Endothelial cell of umbilical vein (primary cell): ENCODE measurements around the gene PLEKHF1.
"Not testable (repeated sequence)": the region's sequence is repeated elsewhere in the genome, so short reads cannot be mapped to it uniquely, and the experiment has no call there.

Source experiments
- EZH2 ChIP-seq: IDR thresholded peaks from 2 replicates; pipeline ENCODE4 v1.6.1; 2012; ENCODE audit warnings: borderline replicate concordance, low read depth, mild to moderate bottlenecking, moderate library complexity, low read length, inconsistent platforms; ENCODE audit not compliant: severe bottlenecking
- FOS ChIP-seq: IDR thresholded peaks from 2 replicates; pipeline ENCODE4 v1.6.1; 2011; ENCODE audit warnings: mild to moderate bottlenecking, low read length, moderate library complexity, borderline replicate concordance; ENCODE audit not compliant: insufficient read depth
- GATA2 ChIP-seq: IDR thresholded peaks from 2 replicates; pipeline ENCODE4 v1.7.0; 2011; ENCODE audit warnings: low read depth, mild to moderate bottlenecking, moderate library complexity, mixed read lengths, low read length; ENCODE audit not compliant: insufficient read length, insufficient read depth
- MAX ChIP-seq: IDR thresholded peaks from 2 replicates; pipeline ENCODE4 v1.6.1; 2011; ENCODE audit not compliant: insufficient read depth, insufficient read length
- MYC ChIP-seq: IDR thresholded peaks from one replicate; pipeline ENCODE4 v1.6.1; 2011; ENCODE audit warnings: mild to moderate bottlenecking, low read depth, low read length
- POLR2A ChIP-seq: IDR thresholded peaks from 2 replicates; pipeline ENCODE4 v1.6.1; 2012; ENCODE audit warnings: low read depth, mild to moderate bottlenecking, control low read depth, low read length
- POLR2AphosphoS5 ChIP-seq: IDR thresholded peaks from 2 replicates; pipeline ENCODE4 v1.6.1; 2012; ENCODE audit warnings: low read depth, mild to moderate bottlenecking, control low read depth, low read length, moderate library complexity; ENCODE audit not compliant: insufficient read depth
- TF ChIP-seq, protein P1 (sequence below), 2 donors: IDR thresholded peaks; 1 replicate in 1 of 2; 2 replicates in 1 of 2; pipeline ENCODE4 v1.5.1; 2011; ENCODE audit warnings: low read length in 2 of 2, mild to moderate bottlenecking in 2 of 2, moderate library complexity in 2 of 2, control low read depth in 1 of 2, inconsistent platforms in 1 of 2, low read depth in 1 of 2; ENCODE audit not compliant: insufficient read depth in 1 of 2; ENCODE audit errors: extremely low read depth in 1 of 2

- not testable (repeated sequence) for TF ChIP-seq POLR2AphosphoS5, EZH2, POLR2A, GATA2, MAX, MYC, FOS
- TF ChIP-seq, protein P1, sequence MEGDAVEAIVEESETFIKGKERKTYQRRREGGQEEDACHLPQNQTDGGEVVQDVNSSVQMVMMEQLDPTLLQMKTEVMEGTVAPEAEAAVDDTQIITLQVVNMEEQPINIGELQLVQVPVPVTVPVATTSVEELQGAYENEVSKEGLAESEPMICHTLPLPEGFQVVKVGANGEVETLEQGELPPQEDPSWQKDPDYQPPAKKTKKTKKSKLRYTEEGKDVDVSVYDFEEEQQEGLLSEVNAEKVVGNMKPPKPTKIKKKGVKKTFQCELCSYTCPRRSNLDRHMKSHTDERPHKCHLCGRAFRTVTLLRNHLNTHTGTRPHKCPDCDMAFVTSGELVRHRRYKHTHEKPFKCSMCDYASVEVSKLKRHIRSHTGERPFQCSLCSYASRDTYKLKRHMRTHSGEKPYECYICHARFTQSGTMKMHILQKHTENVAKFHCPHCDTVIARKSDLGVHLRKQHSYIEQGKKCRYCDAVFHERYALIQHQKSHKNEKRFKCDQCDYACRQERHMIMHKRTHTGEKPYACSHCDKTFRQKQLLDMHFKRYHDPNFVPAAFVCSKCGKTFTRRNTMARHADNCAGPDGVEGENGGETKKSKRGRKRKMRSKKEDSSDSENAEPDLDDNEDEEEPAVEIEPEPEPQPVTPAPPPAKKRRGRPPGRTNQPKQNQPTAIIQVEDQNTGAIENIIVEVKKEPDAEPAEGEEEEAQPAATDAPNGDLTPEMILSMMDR (IDR thresholded peaks at IDR 0.05; ENCODE audit: extremely low read depth in 1 of 2, insufficient read depth in 1 of 2, low read depth in 1 of 2, low read length in 2 of 2), result not testable (repeated sequence)
Observed at GRCh38 chr19:29626832-29627231, 38.4 kb upstream of the PLEKHF1 start.
